ENCODE data around the gene GATB.
A peak's percentile ranks its signal among the peaks of the same experiment; 100 is the strongest.

Gene GATB

GRCh38 chr4:151669990-151670389, 90.8 kb downstream of the GATB start:
- no peak for DNase-seq

GRCh38 chr4:151668689-151669402, 92.0 kb downstream of the GATB start:
- no peak for DNase-seq

GRCh38 chr4:151667666-151668065, 93.1 kb downstream of the GATB start:
- DNase-seq: no peak

- no peak for DNase-seq
Observed at GRCh38 chr4:151667048-151667447, 93.8 kb downstream of the GATB start.

- no peak for DNase-seq
Observed at GRCh38 chr4:151666501-151666900, 94.3 kb downstream of the GATB start.

GRCh38 chr4:151665785-151666127, 95.1 kb downstream of the GATB start:
- DNase-seq: no peak

GRCh38 chr4:151665022-151665784, 95.6 kb downstream of the GATB start:
- no peak for DNase-seq

GRCh38 chr4:151664289-151664688, 96.5 kb downstream of the GATB start:
- no peak for DNase-seq

GRCh38 chr4:151663109-151663508, 97.7 kb downstream of the GATB start:
- no peak for DNase-seq

GRCh38 chr4:151661873-151662272, 98.9 kb downstream of the GATB start:
- DNase-seq: no peak

GRCh38 chr4:151660676-151661075, 100.1 kb downstream of the GATB start:
- no peak for DNase-seq

GRCh38 chr4:151659601-151660364, 101.0 kb downstream of the GATB start:
- peak; percentile 88 for DNase-seq

GRCh38 chr4:151658959-151659600, 101.7 kb downstream of the GATB start:
- DNase-seq: no peak

- DNase-seq: no peak
Observed at GRCh38 chr4:151657896-151658295, 102.9 kb downstream of the GATB start.

- no peak for DNase-seq
Observed at GRCh38 chr4:151656058-151656457, 104.7 kb downstream of the GATB start.

- no peak for DNase-seq
Observed at GRCh38 chr4:151653548-151653918, 107.3 kb downstream of the GATB start.

GRCh38 chr4:151652841-151653547, 107.8 kb downstream of the GATB start:
- no peak for DNase-seq

- no peak for DNase-seq
Observed at GRCh38 chr4:151651496-151651895, 109.3 kb downstream of the GATB start.

GRCh38 chr4:151649479-151649878, 111.3 kb downstream of the GATB start:
- DNase-seq: no peak

- DNase-seq: no peak
Observed at GRCh38 chr4:151646322-151646721, 114.5 kb downstream of the GATB start.

GRCh38 chr4:151644622-151645021, 116.2 kb downstream of the GATB start:
- DNase-seq: no peak

GRCh38 chr4:151643564-151643963, 117.2 kb downstream of the GATB start:
- DNase-seq: no peak

GRCh38 chr4:151641983-151642382, 118.8 kb downstream of the GATB start:
- no peak for DNase-seq

Data from right hindlimb (tissue), 1 donor.